HepG2 (cell line): ENCODE data around the gene ZBED3. TPM values are rescaled to one million over a fixed set of nuclear protein-coding genes. Genes with fewer than 3 reads are reported as not detected.

Source experiments
- ATAC-seq: fragments of 200-7000 bp; cut with Tn5 transposase; 3 replicates; pipeline ENCODE4 v1.9.1; 2020; ENCODE audit warnings: mild to moderate bottlenecking, moderate library complexity
- BruUV-seq: library from RNA; stranded (reverse); fragments of 400-500 nt; replicated peaks from 2 replicates; lab custom pipeline; 2021; lab: Mats Ljungman, UMichigan
- CTCF ChIA-PET: fragments of 300-600 bp; formaldehyde crosslinking; extraction: SDS; loops from one replicate; lab custom pipeline; 2021; ENCODE audit warnings: low total read pairs, inconsistent platforms, low intra/inter-chr PET ratio; lab: Yijun Ruan, JAX
- POLR2A ChIA-PET: fragments of 350-600 bp; sonication (Branson Sonifier 250); formaldehyde crosslinking; loops from one replicate; lab custom pipeline; 2020; ENCODE audit warnings: antibody characterized with exemption, inconsistent platforms; lab: Yijun Ruan, JAX
- DNase-seq: peaks from one replicate; pipeline ENCODE4 v3.0.0-alpha.2; 2015; ENCODE audit warnings: low spot score
- FAIRE-seq: peaks from 3 replicates; lab custom pipeline; 2011; peaks lifted over from hg19 to GRCh38; lab: Jason Lieb, UNC
- H2AFZ ChIP-seq: one replicate; pipeline ENCODE4 v1.6.1; 2011; ENCODE audit warnings: low read length, inconsistent platforms
- H3K27ac ChIP-seq: fragments of 300-600 bp; 3 replicates; pipeline ENCODE4 v1.8.0; 2011; ENCODE audit warnings: mixed run types, mild to moderate bottlenecking, mixed read lengths, low read length, inconsistent platforms; ENCODE audit not compliant: insufficient read depth; ENCODE audit errors: extremely low read length
- H3K27me3 ChIP-seq, 2 experiments: fragments of 200-600 bp in 1 of 2; 2 replicates in 1 of 2; 3 replicates in 1 of 2; pipeline versions ENCODE4 v1.6.0 to v1.8.0; 2011; ENCODE audit warnings: low read length in 2 of 2, mild to moderate bottlenecking in 2 of 2, moderate library complexity in 2 of 2, inconsistent platforms in 1 of 2; ENCODE audit not compliant: insufficient read depth in 2 of 2, control insufficient read depth in 1 of 2
- H3K36me3 ChIP-seq, 2 experiments: fragments of 200-600 bp in 1 of 2; replicated peaks in 1 of 2; 2 replicates in 1 of 2; 3 replicates in 1 of 2; pipeline versions ENCODE4 v1.5.1 to v1.8.0; 2011; ENCODE audit warnings: low read length in 2 of 2, inconsistent platforms in 1 of 2; ENCODE audit not compliant: insufficient read depth in 2 of 2, control insufficient read depth in 1 of 2
- H3K4me1 ChIP-seq: 2 replicates; pipeline ENCODE4 v1.5.1; 2012; ENCODE audit warnings: low read length, inconsistent platforms; ENCODE audit not compliant: insufficient read depth
- H3K4me2 ChIP-seq: 2 replicates; pipeline ENCODE4 v1.6.0; 2011; ENCODE audit warnings: low read depth, low read length, inconsistent platforms
- H3K4me3 ChIP-seq, 3 experiments: fragments of 200-600 bp in 1 of 3; sonication (generic), shearing (Covaris generic) in 1 of 3; replicated peaks in 1 of 3; 2 replicates each; pipeline ENCODE4 v1.5.1; 2011 to 2016; ENCODE audit warnings: low read length in 3 of 3, inconsistent platforms in 2 of 3, low read depth in 2 of 3, mild to moderate bottlenecking in 2 of 3, control low read depth in 1 of 3, mixed read lengths in 1 of 3; ENCODE audit not compliant: insufficient read depth in 1 of 3
- H3K79me2 ChIP-seq: one replicate; pipeline ENCODE4 v1.6.1; 2011; ENCODE audit warnings: low read length, inconsistent platforms; ENCODE audit not compliant: insufficient read depth
- H3K9ac ChIP-seq: 2 replicates; pipeline ENCODE4 v1.6.0; 2011; ENCODE audit warnings: mild to moderate bottlenecking, low read depth, low read length, inconsistent platforms; ENCODE audit not compliant: insufficient read depth
- H3K9me3 ChIP-seq: 2 replicates; pipeline ENCODE4 v1.5.1; 2012; ENCODE audit warnings: mild to moderate bottlenecking, low read length
- H4K20me1 ChIP-seq: 2 replicates; pipeline ENCODE4 v1.6.0; 2011; ENCODE audit warnings: inconsistent platforms, mild to moderate bottlenecking, low read length, moderate library complexity; ENCODE audit not compliant: insufficient read depth
- FOSL2 ChIP-seq: sonication (generic); formaldehyde crosslinking; IDR thresholded peaks from 2 replicates; pipeline ENCODE4 v1.4.0; 2020; ENCODE audit warnings: missing genetic modification reagents
- HMG20A ChIP-seq: IDR thresholded peaks from 2 replicates; pipeline ENCODE4 v1.6.1; 2016; ENCODE audit warnings: borderline replicate concordance
- HNRNPL ChIP-seq: fragments of 200-400 bp; formaldehyde crosslinking; IDR thresholded peaks from 2 replicates; pipeline ENCODE4 v1.6.1; 2017; ENCODE audit warnings: mild to moderate bottlenecking, low read depth, low read length
- IRF2 ChIP-seq: IDR thresholded peaks from 2 replicates; pipeline ENCODE4 v1.6.1; 2018; ENCODE audit warnings: missing genetic modification reagents, missing compliant biosample characterization
- MAFF ChIP-seq: IDR thresholded peaks from 2 replicates; pipeline ENCODE4 v1.6.1; 2011; ENCODE audit warnings: low read depth, low read length, improper control_type of control experiment
- PAX8 ChIP-seq: sonication (generic); formaldehyde crosslinking; IDR thresholded peaks from 2 replicates; pipeline ENCODE4 v1.8.0; 2022; ENCODE audit warnings: mild to moderate bottlenecking, missing genetic modification reagents, borderline replicate concordance
- SIX1 ChIP-seq: sonication (generic); formaldehyde crosslinking; IDR thresholded peaks from 2 replicates; pipeline ENCODE4 v1.4.0; 2020; ENCODE audit warnings: missing genetic modification reagents, borderline replicate concordance
- TMF1 ChIP-seq: sonication (generic); formaldehyde crosslinking; IDR thresholded peaks from 2 replicates; pipeline ENCODE4 v1.8.1; 2022; ENCODE audit warnings: low read depth, missing genetic modification reagents
- ZKSCAN8 ChIP-seq: IDR thresholded peaks from 2 replicates; pipeline ENCODE4 v1.6.1; 2016; ENCODE audit warnings: borderline replicate concordance, missing genetic modification reagents, missing compliant biosample characterization
- ZNF724P ChIP-seq: sonication (generic); formaldehyde crosslinking; IDR thresholded peaks from 2 replicates; pipeline ENCODE4 v1.8.0; 2022; ENCODE audit warnings: missing genetic modification reagents, borderline replicate concordance
- WGBS: methylation state at CpG from one replicate; pipeline ENCODE4 v1.1.6; 2017; ENCODE audit warnings: low lambda C conversion rate; 5-methylcytosine and 5-hydroxymethylcytosine counted together
- in situ Hi-C: cut with HindIII; loops from 2 replicates; pipeline ENCODE4 v1.10.0; 2017; ENCODE audit warnings: low pct_unique_long_range_greater_than_20kb; ENCODE audit not compliant: extremely low pct_ligation_motif_present
- intact Hi-C: fragments of 100-400 bp; cut with micrococcal nuclease; formaldehyde crosslinking; loops from one replicate; pipeline ENCODE4 v1.10.0; 2022; ENCODE audit not compliant: unreplicated experiment
- polyA plus RNA-seq, 8 experiments: library from polyadenylated mRNA; depleted of rRNA in 3 of 8; stranded (reverse) in 7 of 8; unstranded in 1 of 8; fragments of >200 nt; fragmentation: Illumina TruSeq in 4 of 8; extraction: Trizol in 4 of 8; gene quantifications; 2 replicates each; pipeline versions ENCODE4 v1.2.1 to v1.2.3, GENCODE V29; 2011 to 2016; ENCODE audit warnings: low read depth in 4 of 8, missing spikeins in 1 of 8, mixed read lengths in 1 of 8; ENCODE audit not compliant: insufficient read depth in 1 of 8
- total RNA-seq, 5 experiments: library from RNA; depleted of rRNA; stranded (reverse); fragments of >200 nt; fragmentation: Illumina TruSeq; extraction: Trizol; gene quantifications; 2 replicates each; pipeline ENCODE4 v1.2.3, GENCODE V29; 2016; ENCODE audit warnings: low read depth in 1 of 5
- TF ChIP-seq, protein P1 (sequence below): fragments of 450-650 bp; IDR thresholded peaks from 2 replicates; pipeline ENCODE4 v1.6.1; 2016
- TF ChIP-seq, protein P2 (sequence below): sonication (generic); formaldehyde crosslinking; IDR thresholded peaks from 2 replicates; pipeline ENCODE4 v1.5.0; 2020; ENCODE audit warnings: mild to moderate bottlenecking, missing genetic modification reagents, moderate library complexity
- TF ChIP-seq, protein P3 (sequence below): sonication (generic); formaldehyde crosslinking; IDR thresholded peaks from 2 replicates; pipeline ENCODE4 v1.4.0; 2020; ENCODE audit warnings: mild to moderate bottlenecking, low read depth, missing genetic modification reagents
- TF ChIP-seq, protein P4 (sequence below): sonication (generic); formaldehyde crosslinking; IDR thresholded peaks from 2 replicates; pipeline ENCODE4 v1.8.1; 2023; ENCODE audit warnings: mild to moderate bottlenecking, inconsistent platforms, moderate library complexity, missing genetic modification reagents, borderline replicate concordance

The ZBED3 gene
- total and polyA plus RNA-seq, 2 of the 13 experiments (the other 11 are each of a cell fraction or from before 2014, with no cell fraction given) = 2.3 to 8.1 TPM

DNA sequence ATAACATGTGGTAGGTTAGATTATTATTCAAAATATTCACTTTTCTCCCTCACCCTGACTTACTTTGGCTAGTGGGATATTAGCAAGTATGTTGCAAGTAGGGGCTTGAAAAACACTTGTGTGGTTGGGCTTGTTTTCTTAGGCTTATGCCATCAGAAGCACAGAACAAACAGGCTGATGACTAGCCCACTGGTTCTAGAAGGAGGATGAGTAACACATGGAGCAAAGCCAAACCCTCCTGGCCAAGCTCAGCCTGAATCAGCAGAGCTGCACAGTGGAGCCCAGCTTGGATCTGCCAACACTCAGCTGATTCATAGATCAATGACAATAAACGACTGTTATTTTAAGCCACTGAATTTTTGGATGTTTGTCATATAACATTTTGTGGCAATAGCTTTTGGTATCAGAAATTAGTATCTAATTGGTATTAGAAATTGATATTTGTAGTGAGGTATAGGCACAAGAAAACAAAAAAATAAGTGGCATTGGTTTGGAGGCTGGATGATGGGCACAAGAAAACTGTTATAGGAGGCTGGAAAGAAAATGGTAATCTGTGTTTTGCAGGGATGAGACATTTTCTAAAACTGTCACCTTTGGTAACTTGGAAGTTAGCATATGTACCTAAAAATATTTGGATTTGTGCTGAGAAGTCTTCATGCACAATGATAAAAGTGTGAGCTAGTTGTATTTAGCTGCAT is 46.1 kb upstream of the ZBED3 start:
- in situ Hi-C loops = no loop called here
- no peak overlapping the region for H3K9ac ChIP-seq
- no peaks in the 10 kb centered on the region for H3K36me3 ChIP-seq
- no peak overlapping the region for H3K4me3 ChIP-seq
- no peak overlapping the region for H3K27ac ChIP-seq
- 43% methylated on average over 1 of the region's 1 CpG for WGBS
- intact Hi-C loops = no loop called here
- no peak for FAIRE-seq
- no peaks in the 10 kb centered on the region for H3K27me3 ChIP-seq
- H3K4me2 ChIP-seq = no peak overlapping the region
- ChIA-PET CTCF (no interaction called here), POLR2A (no interaction called here)
- BruUV-seq = no TSS peak
- no peak overlapping the region for H2AFZ ChIP-seq
- no peaks in the 10 kb centered on the region for H3K79me2 ChIP-seq
- ATAC-seq = peak; percentile 47; the same call in 1 of the 3 replicates
- peak; percentile 45 for DNase-seq
- no peaks in the 10 kb centered on the region for H4K20me1 ChIP-seq
- no peaks in the 10 kb centered on the region for H3K4me1 ChIP-seq
- no peaks in the 10 kb centered on the region for H3K9me3 ChIP-seq
- TF ChIP-seq, protein P1, sequence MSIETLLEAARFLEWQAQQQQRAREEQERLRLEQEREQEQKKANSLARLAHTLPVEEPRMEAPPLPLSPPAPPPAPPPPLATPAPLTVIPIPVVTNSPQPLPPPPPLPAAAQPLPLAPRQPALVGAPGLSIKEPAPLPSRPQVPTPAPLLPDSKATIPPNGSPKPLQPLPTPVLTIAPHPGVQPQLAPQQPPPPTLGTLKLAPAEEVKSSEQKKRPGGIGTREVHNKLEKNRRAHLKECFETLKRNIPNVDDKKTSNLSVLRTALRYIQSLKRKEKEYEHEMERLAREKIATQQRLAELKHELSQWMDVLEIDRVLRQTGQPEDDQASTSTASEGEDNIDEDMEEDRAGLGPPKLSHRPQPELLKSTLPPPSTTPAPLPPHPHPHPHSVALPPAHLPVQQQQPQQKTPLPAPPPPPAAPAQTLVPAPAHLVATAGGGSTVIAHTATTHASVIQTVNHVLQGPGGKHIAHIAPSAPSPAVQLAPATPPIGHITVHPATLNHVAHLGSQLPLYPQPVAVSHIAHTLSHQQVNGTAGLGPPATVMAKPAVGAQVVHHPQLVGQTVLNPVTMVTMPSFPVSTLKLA = no peak
- no peak for TF ChIP-seq TMF1
- no peak for TF ChIP-seq IRF2 (CRISPR knock-in tag)
- no peak for TF ChIP-seq PAX8
- TF ChIP-seq, protein P2, sequence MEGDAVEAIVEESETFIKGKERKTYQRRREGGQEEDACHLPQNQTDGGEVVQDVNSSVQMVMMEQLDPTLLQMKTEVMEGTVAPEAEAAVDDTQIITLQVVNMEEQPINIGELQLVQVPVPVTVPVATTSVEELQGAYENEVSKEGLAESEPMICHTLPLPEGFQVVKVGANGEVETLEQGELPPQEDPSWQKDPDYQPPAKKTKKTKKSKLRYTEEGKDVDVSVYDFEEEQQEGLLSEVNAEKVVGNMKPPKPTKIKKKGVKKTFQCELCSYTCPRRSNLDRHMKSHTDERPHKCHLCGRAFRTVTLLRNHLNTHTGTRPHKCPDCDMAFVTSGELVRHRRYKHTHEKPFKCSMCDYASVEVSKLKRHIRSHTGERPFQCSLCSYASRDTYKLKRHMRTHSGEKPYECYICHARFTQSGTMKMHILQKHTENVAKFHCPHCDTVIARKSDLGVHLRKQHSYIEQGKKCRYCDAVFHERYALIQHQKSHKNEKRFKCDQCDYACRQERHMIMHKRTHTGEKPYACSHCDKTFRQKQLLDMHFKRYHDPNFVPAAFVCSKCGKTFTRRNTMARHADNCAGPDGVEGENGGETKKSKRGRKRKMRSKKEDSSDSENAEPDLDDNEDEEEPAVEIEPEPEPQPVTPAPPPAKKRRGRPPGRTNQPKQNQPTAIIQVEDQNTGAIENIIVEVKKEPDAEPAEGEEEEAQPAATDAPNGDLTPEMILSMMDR (CRISPR knock-in tag) = no peak
- no peak for TF ChIP-seq ZKSCAN8 (CRISPR knock-in tag)
- TF ChIP-seq, protein P3, sequence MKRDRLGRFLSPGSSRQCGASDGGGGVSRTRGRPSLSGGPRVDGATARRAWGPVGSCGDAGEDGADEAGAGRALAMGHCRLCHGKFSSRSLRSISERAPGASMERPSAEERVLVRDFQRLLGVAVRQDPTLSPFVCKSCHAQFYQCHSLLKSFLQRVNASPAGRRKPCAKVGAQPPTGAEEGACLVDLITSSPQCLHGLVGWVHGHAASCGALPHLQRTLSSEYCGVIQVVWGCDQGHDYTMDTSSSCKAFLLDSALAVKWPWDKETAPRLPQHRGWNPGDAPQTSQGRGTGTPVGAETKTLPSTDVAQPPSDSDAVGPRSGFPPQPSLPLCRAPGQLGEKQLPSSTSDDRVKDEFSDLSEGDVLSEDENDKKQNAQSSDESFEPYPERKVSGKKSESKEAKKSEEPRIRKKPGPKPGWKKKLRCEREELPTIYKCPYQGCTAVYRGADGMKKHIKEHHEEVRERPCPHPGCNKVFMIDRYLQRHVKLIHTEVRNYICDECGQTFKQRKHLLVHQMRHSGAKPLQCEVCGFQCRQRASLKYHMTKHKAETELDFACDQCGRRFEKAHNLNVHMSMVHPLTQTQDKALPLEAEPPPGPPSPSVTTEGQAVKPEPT (CRISPR knock-in tag) = no peak
- TF ChIP-seq FOSL2 (CRISPR knock-in tag) = peak; percentile 50; the same call in 1 of the 2 replicates
- TF ChIP-seq, protein P4, sequence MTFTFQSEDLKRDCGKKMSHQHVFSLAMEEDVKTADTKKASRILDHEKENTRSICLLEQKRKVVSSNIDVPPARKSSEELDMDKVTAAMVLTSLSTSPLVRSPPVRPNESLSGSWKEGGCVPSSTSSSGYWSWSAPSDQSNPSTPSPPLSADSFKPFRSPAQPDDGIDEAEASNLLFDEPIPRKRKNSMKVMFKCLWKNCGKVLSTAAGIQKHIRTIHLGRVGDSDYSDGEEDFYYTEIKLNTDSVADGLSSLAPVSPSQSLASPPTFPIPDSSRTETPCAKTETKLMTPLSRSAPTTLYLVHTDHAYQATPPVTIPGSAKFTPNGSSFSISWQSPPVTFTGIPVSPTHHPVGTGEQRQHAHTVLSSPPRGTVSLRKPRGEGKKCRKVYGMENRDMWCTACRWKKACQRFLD (CRISPR knock-in tag) = no peak
- no peak for TF ChIP-seq SIX1 (CRISPR knock-in tag)
- TF ChIP-seq HMG20A (CRISPR knock-in tag) = no peak
- TF ChIP-seq ZNF724P (CRISPR knock-in tag) = no peak
- TF ChIP-seq MAFF = 0 out of 2 replicates have a peak, but pooled peaks have one; percentile 1
- TF ChIP-seq HNRNPL = no peak
